OCI-LY7 (cell line): Measurements from ENCODE around the gene NCEH1. TPM values are rescaled to one million over a fixed set of nuclear protein-coding genes. Genes with fewer than 3 reads are reported as not detected.

ENCODE experiments used
- BruUV-seq: library from RNA; stranded (reverse); fragments of 400-500 nt; replicated peaks from 2 replicates; lab custom pipeline; 2021; lab: Mats Ljungman, UMichigan
- CTCF ChIA-PET: fragments of 300-600 bp; sonication (Branson Sonifier 250); formaldehyde crosslinking; loops from one replicate; lab custom pipeline; 2022; ENCODE audit warnings: antibody characterized with exemption; ENCODE audit not compliant: unreplicated experiment; lab: Charles Lee
- POLR2A ChIA-PET: fragments of 300-600 bp; sonication (Branson Sonifier 250); formaldehyde crosslinking; loops from one replicate; lab custom pipeline; 2022; ENCODE audit warnings: antibody characterized with exemption; lab: Charles Lee
- DNase-seq: peaks from one replicate; pipeline ENCODE4 v3.0.0-alpha.2; 2015; ENCODE audit warnings: low spot score
- H2AFZ ChIP-seq: fragments of 200-600 bp; sonication (generic), shearing (Covaris generic); 2 replicates; pipeline ENCODE4 v1.6.1; 2014; ENCODE audit warnings: mild to moderate bottlenecking, antibody characterized with exemption, low read length, moderate library complexity
- H3K27ac ChIP-seq: fragments of 200-600 bp; sonication (generic); 2 replicates; pipeline ENCODE4 v1.5.1; 2014; ENCODE audit warnings: mixed run types, low read depth, mild to moderate bottlenecking, moderate library complexity, low read length, inconsistent platforms; ENCODE audit not compliant: poor library complexity, severe bottlenecking
- H3K36me3 ChIP-seq: fragments of 200-600 bp; sonication (generic); 2 replicates; pipeline ENCODE4 v1.6.1; 2014; ENCODE audit warnings: mild to moderate bottlenecking, antibody characterized with exemption, low read length, moderate library complexity, mixed read lengths; ENCODE audit not compliant: insufficient read depth
- H3K4me1 ChIP-seq: fragments of 200-600 bp; sonication (generic); 2 replicates; pipeline ENCODE4 v1.5.1; 2014; ENCODE audit warnings: mild to moderate bottlenecking, low read length; ENCODE audit not compliant: insufficient read depth, poor library complexity, severe bottlenecking
- H3K4me2 ChIP-seq: fragments of 200-600 bp; sonication (generic); 2 replicates; pipeline ENCODE4 v1.6.1; 2014; ENCODE audit warnings: mild to moderate bottlenecking, low read length
- H3K4me3 ChIP-seq: fragments of 200-600 bp; sonication (generic); 2 replicates; pipeline ENCODE4 v1.5.1; 2014; ENCODE audit warnings: mild to moderate bottlenecking, low read depth, low read length; ENCODE audit not compliant: poor library complexity, severe bottlenecking
- H3K79me2 ChIP-seq: fragments of 200-600 bp; sonication (generic); 2 replicates; pipeline ENCODE4 v1.6.1; 2016; ENCODE audit warnings: low read depth, mild to moderate bottlenecking, low read length, moderate library complexity, mixed read lengths; ENCODE audit not compliant: insufficient read depth
- H3K9me2 ChIP-seq: fragments of 200-600 bp; sonication (generic); 2 replicates; pipeline ENCODE4 v1.6.1; 2016; ENCODE audit warnings: mild to moderate bottlenecking, low read length, mixed read lengths; ENCODE audit not compliant: insufficient read depth
- H3K9me3 ChIP-seq: fragments of 200-600 bp; sonication (generic); 2 replicates; pipeline ENCODE4 v1.6.1; 2014; ENCODE audit warnings: mild to moderate bottlenecking, mixed run types, low read length, mixed read lengths
- H4K20me1 ChIP-seq: fragments of 200-600 bp; sonication (generic); 2 replicates; pipeline ENCODE4 v1.6.1; 2014; ENCODE audit warnings: mild to moderate bottlenecking, antibody characterized with exemption, low read length, moderate library complexity, mixed read lengths; ENCODE audit not compliant: insufficient read depth
- EZH2phosphoT487 ChIP-seq: fragments of 200-600 bp; sonication (generic); IDR thresholded peaks from 2 replicates; pipeline ENCODE4 v1.6.1; 2018; ENCODE audit warnings: low read depth, borderline replicate concordance, mild to moderate bottlenecking, mixed run types, antibody characterized with exemption, low read length, moderate library complexity, mixed read lengths
- intact Hi-C: fragments of 100-400 bp; cut with micrococcal nuclease; formaldehyde crosslinking; loops from one replicate; pipeline ENCODE4 v1.10.0; 2022; ENCODE audit not compliant: unreplicated experiment
- total RNA-seq, 2 experiments: library from RNA; depleted of rRNA in 1 of 2; stranded (reverse); fragments of >200 nt in 1 of 2; shearing (Covaris generic) in 1 of 2; gene quantifications; 2 replicates each; pipeline ENCODE4 v1.2.3, GENCODE V29; 2014 to 2022
- TF ChIP-seq, protein P1 (sequence below): fragments of 200-600 bp; sonication (generic); conservative IDR thresholded peaks from 2 replicates; pipeline ENCODE4 v1.5.1; 2014; ENCODE audit warnings: mild to moderate bottlenecking, antibody characterized with exemption, low read length, moderate library complexity, mixed read lengths

NCEH1 gene
- total RNA-seq, 2 experiments from 2014 or later: 2.7 to 8.2 TPM

DNA sequence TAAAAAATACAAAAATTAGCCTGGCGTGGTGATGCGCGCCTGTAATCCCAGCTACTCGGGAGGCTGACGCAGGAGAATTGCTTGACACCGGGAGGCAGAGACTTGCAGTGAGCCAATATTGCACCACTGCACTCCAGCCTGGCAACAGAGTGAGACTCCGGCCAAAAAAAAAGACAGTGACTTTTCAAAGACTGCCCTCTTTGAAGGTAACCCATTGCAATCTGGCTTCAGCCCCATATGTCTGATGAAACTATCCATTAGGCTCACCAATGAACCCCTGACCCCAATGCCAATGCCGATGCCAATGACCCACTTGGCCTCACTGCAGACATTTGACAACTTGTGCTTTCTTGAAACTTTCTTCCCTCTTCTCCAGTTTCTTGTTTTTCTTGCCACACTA lies 54.3 kb downstream of the NCEH1 start:
- POLR2A ChIA-PET: interaction anchor here (0.8 kb wide), 1 partner anchor 7 kb away, joined by 3 read pairs; no protein-coding TSS in a partner anchor
- H3K36me3 ChIP-seq: no peaks in the 10 kb centered on the region
- no peaks in the 10 kb centered on the region for H3K4me1 ChIP-seq
- no TSS peak for BruUV-seq
- no peaks in the 10 kb centered on the region for H3K79me2 ChIP-seq
- no peak overlapping the region for H3K4me3 ChIP-seq
- intact Hi-C loops: no loop called here
- H3K9me3 ChIP-seq: no peaks in the 10 kb centered on the region
- no peaks in the 10 kb centered on the region for H4K20me1 ChIP-seq
- H3K27ac ChIP-seq: no peak overlapping the region
- no peak overlapping the region for H3K4me2 ChIP-seq
- DNase-seq: no peak
- TF ChIP-seq, protein P1, sequence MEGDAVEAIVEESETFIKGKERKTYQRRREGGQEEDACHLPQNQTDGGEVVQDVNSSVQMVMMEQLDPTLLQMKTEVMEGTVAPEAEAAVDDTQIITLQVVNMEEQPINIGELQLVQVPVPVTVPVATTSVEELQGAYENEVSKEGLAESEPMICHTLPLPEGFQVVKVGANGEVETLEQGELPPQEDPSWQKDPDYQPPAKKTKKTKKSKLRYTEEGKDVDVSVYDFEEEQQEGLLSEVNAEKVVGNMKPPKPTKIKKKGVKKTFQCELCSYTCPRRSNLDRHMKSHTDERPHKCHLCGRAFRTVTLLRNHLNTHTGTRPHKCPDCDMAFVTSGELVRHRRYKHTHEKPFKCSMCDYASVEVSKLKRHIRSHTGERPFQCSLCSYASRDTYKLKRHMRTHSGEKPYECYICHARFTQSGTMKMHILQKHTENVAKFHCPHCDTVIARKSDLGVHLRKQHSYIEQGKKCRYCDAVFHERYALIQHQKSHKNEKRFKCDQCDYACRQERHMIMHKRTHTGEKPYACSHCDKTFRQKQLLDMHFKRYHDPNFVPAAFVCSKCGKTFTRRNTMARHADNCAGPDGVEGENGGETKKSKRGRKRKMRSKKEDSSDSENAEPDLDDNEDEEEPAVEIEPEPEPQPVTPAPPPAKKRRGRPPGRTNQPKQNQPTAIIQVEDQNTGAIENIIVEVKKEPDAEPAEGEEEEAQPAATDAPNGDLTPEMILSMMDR: no peak
- no peak for TF ChIP-seq EZH2phosphoT487
- no peak overlapping the region for H2AFZ ChIP-seq
- CTCF ChIA-PET: no interaction called here
- no peaks in the 10 kb centered on the region for H3K9me2 ChIP-seq

DNA sequence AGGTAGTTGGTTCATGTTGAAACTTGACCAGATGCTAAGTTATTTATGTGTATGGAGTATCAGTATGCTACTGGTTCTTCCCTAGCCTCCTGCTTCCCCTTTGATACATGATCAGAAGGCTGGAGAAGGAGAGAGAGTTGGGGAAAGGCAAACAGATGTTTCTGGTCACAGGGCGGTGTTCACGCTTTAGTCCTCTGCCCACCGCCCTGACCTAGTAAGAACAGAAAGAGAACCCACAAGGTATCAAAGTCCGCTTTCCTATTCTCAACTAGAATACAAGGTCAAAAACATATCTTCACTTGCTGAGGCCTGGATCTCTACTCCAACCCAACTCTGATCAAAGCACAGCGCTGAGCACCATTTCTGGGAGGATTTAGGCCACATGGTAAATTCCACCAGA lies 55.5 kb downstream of the NCEH1 start:
- H4K20me1 ChIP-seq: no peaks in the 10 kb centered on the region
- no peak for DNase-seq
- no peaks in the 10 kb centered on the region for H3K36me3 ChIP-seq
- no peaks in the 10 kb centered on the region for H3K9me2 ChIP-seq
- no peak overlapping the region for H3K4me3 ChIP-seq
- H3K79me2 ChIP-seq: no peaks in the 10 kb centered on the region
- H3K27ac ChIP-seq: no peak overlapping the region
- no peaks in the 10 kb centered on the region for H3K9me3 ChIP-seq
- ChIA-PET CTCF (no interaction called here), POLR2A (interaction anchor here (1.0 kb wide), 1 partner anchor 14 kb away, joined by 3 read pairs; no protein-coding TSS in a partner anchor)
- H3K4me2 ChIP-seq: no peak overlapping the region
- BruUV-seq: no TSS peak
- intact Hi-C loops: no loop called here
- no peak overlapping the region for H2AFZ ChIP-seq
- TF ChIP-seq, protein P1: no peak
- no peak for TF ChIP-seq EZH2phosphoT487
- no peaks in the 10 kb centered on the region for H3K4me1 ChIP-seq

DNA sequence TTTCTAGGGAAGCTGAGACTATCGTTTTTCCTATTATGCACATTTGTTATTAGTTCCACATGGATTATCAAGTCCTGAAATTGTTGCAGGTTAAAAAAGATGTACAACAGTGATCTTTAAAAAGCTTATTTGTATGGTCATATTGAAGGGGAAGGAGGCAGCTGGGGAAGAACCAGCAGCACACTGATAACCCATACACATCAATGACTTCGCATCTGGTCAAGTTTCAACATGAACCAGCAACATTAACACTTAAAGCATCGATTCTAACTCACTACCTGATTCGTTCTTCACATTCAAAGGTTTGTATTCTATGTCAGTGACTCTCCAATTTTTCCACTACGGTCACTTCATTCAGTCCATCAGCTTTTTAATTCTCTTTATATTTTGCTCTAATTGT lies 56.4 kb downstream of the NCEH1 start:
- BruUV-seq: no TSS peak
- Histone ChIP-seq H4K20me1 (no peaks in the 10 kb centered on the region), H2AFZ (no peak overlapping the region), H3K36me3 (no peaks in the 10 kb centered on the region), H3K9me3 (no peaks in the 10 kb centered on the region), H3K79me2 (no peaks in the 10 kb centered on the region), H3K4me3 (no peak overlapping the region), H3K4me2 (no peak overlapping the region), H3K9me2 (no peaks in the 10 kb centered on the region), H3K4me1 (no peaks in the 10 kb centered on the region), H3K27ac (no peak overlapping the region)
- intact Hi-C loops: no loop called here
- POLR2A ChIA-PET: no interaction called here
- no peak for DNase-seq
- CTCF ChIA-PET: no interaction called here
- TF ChIP-seq, protein P1: no peak
- no peak for TF ChIP-seq EZH2phosphoT487
